Measurements from ENCODE around the gene MAP1LC3B2. TPM values are rescaled to one million over a fixed set of nuclear protein-coding genes. Genes with fewer than 3 reads are reported as not detected.

MAP1LC3B2 gene
- total and polyA plus RNA-seq, 10 of the 15 experiments (the other 5 are each of a cell fraction or from before 2014, with no cell fraction given), result 0.23 to 2.7 (median 0.72) TPM; not detected in 3

GRCh38 chr12:116551952-116552772, 7.0 kb upstream of the MAP1LC3B2 start (continued):
- TF ChIP-seq CREM (IDR thresholded peaks at IDR 0.05; ENCODE audit: low read depth) (0 out of 2 replicates have a peak, but pooled peaks have one; percentile 16), MEF2A (IDR thresholded peaks at IDR 0.05; ENCODE audit: insufficient read depth, low read depth, low read length) (no peak), IKZF2 (IDR thresholded peaks at IDR 0.05) (no peak), MEF2B (IDR thresholded peaks at IDR 0.05; ENCODE audit: partially characterized antibody, poor library complexity, severe bottlenecking) (no peak), TAF1 (IDR thresholded peaks at IDR 0.05; ENCODE audit: borderline replicate concordance, low read depth, low read length) (no peak), CHD2 (IDR thresholded peaks at IDR 0.05; ENCODE audit: borderline replicate concordance, low read depth, low read length) (no peak), KDM1A (IDR thresholded peaks at IDR 0.05; ENCODE audit: borderline replicate concordance) (no peak), RUNX3 (IDR thresholded peaks at IDR 0.05; ENCODE audit: low read length) (peak; percentile 7; the same call in 1 of the 2 replicates), ZBTB4 (CRISPR knock-in tag; IDR thresholded peaks at IDR 0.05) (no peak), GABPA (IDR thresholded peaks at IDR 0.05; ENCODE audit: low read depth) (no peak)
